ENCODE results near the gene SMURF1. TPM values are rescaled to one million over a fixed set of nuclear protein-coding genes. Genes with fewer than 3 reads are reported as not detected.

The SMURF1 gene
- total RNA-seq, 2 donors from 2014 or later, result 16.9 to 31.3 TPM

DNA sequence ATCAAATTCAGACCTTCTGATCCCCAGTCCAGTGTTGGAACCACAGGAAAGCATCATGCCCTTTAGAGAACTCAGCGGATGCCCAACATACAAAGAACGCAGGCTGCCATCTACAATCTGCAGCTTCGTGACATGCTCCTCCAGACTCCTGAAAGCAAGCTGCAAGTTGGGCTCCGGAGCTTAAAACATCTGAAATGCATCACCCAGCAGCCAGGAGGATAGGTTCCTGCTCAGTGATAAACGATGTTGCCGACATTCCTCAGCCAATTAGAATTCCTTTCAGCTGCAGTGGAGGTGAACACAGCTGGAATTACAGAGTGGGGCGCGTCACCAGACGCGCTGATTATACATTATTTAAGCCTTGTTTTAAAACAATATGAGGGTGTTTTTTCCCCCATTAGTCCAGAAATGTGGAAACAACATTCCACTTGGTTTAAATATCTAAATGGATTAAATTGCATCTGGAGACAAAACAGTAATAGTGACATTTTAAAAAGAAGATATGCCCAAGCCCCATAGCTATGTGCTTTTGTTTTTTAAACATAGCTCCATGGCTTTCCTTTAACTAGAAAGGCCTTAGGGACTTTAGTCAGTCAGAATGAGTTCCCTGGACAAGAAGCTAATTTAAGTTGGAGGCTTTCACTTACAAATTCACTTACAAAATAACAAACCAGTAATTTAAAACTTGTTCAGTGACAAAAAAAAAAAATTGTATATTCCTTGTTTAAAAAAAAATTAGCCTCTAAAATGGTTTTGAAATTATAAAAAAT, 6.3 kb downstream of the SMURF1 start:
- WGBS, 2 donors, result 68 to 77% methylated on average over 9 to 10 of the region's 10 CpGs
- Histone ChIP-seq H3K4me3 (no peak overlapping the region), H3K4me1 (peaks cover 81% of the 10 kb centered on the region), H3K36me3 (replicated peaks in 1 of 2; ENCODE audit: insufficient read depth in 1 of 2, low read depth in 2 of 2) (no peaks in the 10 kb centered on the region), H3K27me3 (no peaks in the 10 kb centered on the region), H3K27ac (peak overlapping the region in 1 of 4 donors; percentile 10), H3K9me3 (no peaks in the 10 kb centered on the region)
- ATAC-seq (peak; percentile 37), DNase-seq (no peak)
- TF ChIP-seq, protein P1, sequence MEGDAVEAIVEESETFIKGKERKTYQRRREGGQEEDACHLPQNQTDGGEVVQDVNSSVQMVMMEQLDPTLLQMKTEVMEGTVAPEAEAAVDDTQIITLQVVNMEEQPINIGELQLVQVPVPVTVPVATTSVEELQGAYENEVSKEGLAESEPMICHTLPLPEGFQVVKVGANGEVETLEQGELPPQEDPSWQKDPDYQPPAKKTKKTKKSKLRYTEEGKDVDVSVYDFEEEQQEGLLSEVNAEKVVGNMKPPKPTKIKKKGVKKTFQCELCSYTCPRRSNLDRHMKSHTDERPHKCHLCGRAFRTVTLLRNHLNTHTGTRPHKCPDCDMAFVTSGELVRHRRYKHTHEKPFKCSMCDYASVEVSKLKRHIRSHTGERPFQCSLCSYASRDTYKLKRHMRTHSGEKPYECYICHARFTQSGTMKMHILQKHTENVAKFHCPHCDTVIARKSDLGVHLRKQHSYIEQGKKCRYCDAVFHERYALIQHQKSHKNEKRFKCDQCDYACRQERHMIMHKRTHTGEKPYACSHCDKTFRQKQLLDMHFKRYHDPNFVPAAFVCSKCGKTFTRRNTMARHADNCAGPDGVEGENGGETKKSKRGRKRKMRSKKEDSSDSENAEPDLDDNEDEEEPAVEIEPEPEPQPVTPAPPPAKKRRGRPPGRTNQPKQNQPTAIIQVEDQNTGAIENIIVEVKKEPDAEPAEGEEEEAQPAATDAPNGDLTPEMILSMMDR (IDR thresholded peaks at IDR 0.05), result peak in 1 of 7 experiments; percentile 26
- no peak for TF ChIP-seq POLR2A (IDR thresholded peaks at IDR 0.05)
- intact Hi-C loops (cut with DNase I), result loop anchor here (10.0 kb wide), 3 partner anchors 53 to 177 kb away; no protein-coding TSS in a partner anchor

DNA sequence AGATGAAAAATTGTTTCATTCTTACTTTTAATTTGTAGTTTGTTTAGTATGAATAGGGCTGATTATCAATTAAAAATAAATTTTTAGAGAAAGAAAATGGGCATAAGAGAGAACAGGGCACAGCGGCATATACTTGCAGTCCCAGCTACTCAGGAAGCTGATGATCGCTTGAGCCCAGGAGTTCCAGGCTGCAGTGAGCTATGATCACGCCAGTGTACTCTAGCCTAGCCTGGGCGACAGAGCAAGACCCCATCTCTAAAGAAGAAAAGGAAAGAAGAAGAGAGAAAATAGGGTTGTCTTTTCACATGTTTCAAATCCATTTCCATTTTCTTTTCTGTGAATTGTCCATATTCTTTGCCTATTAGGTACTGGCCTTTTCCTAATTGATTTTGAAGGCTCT, 8.0 kb downstream of the SMURF1 start:
- H3K4me3 ChIP-seq, result no peak overlapping the region
- 95 to 98% methylated on average over 4 of the region's 4 CpGs for WGBS, 2 donors
- DNase-seq (no peak), ATAC-seq (no peak)
- TF ChIP-seq, protein P1 (IDR thresholded peaks at IDR 0.05), result no peak
- TF ChIP-seq POLR2A (IDR thresholded peaks at IDR 0.05), result no peak
- H3K9me3 ChIP-seq, result no peaks in the 10 kb centered on the region
- peaks cover 75% of the 10 kb centered on the region for H3K4me1 ChIP-seq
- no peak overlapping the region for H3K27ac ChIP-seq
- H3K27me3 ChIP-seq, result no peaks in the 10 kb centered on the region
- H3K36me3 ChIP-seq (replicated peaks in 1 of 2; ENCODE audit: insufficient read depth in 1 of 2, low read depth in 2 of 2), result no peaks in the 10 kb centered on the region
- intact Hi-C loops (cut with DNase I), result loop anchor here (10.0 kb wide), 3 partner anchors 51 to 179 kb away; no protein-coding TSS in a partner anchor

DNA sequence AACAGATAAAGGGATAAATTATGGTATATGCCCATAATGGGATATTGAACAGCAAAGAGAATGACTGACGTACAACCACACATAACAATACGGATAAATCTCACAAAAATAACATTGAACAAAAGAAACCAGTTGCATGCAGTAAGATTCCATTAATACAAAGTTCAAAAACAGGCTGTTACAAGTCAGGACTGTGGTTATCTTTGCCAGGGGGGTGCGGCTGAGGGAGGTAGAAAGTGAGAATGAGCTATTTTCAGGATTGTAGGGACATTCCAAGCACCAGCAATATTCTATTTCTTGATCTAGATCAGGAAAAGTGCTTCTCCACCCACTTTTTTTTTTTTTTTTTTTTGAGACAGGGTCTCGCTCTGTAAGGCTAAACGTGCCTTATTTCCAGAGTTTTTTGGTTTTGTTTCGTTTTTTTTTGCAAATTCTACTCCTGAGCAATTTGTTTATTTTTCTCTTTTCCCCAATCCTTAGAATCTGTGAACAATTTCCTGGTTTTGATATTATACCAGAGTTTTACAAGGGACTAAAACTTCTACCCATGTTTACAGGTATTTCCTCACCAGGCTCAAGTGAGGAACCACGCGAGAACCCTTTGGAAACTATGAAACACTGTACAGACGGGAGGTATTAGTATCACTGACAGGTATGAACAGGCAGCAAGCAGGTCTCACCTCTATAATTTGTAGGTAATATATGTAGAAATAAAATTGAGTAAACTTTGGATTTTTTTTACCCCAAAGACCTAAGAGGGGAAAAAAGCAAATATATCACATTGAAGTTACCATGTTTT, 9.9 kb downstream of the SMURF1 start:
- 59 to 64% methylated on average over 9 of the region's 9 CpGs for WGBS, 2 donors
- no peak overlapping the region for H3K27ac ChIP-seq

DNA sequence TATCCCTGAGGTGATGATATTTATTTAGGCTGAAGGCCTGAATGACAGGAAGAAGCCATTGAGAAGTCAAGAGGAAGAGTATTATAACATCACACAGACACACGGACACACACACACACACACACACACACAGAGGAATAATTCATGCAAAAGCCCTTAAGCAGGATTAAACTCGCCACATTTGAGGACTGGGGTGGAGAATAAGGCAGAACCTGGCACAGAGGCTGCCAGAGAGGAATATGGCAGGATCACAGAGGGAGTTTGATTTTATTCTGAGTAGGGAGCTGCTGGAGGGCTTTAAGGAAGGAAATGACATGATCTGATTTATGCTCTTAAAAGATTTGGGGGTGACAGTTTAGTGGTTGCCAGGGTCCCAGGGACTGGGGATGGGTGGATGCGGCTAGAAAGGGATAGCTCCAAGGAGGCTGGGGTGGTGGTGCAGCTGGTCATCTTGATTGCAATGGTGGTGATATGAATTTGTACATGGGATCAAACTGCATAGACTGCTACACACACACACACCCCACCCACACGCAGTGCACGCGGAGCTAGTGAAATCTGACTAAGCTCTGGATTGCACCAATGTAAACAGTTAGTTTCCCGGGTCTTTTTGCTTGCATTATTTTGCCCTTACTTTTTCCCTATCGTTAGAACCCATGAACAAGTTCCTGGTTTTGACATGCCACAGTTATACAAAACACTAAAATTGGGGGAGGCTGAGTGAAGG, 11.2 kb downstream of the SMURF1 start:
- Histone ChIP-seq H3K27ac (no peak overlapping the region), H3K4me3 (no peak overlapping the region), H3K27me3 (no peaks in the 10 kb centered on the region), H3K9me3 (no peaks in the 10 kb centered on the region), H3K36me3 (replicated peaks in 1 of 2; ENCODE audit: insufficient read depth in 1 of 2, low read depth in 2 of 2) (no peaks in the 10 kb centered on the region), H3K4me1 (peaks cover 79% of the 10 kb centered on the region)
- DNase-seq, result no peak
- intact Hi-C loops (cut with DNase I), result loop anchor here (10.0 kb wide), 3 partner anchors 48 to 182 kb away; no protein-coding TSS in a partner anchor
- TF ChIP-seq POLR2A (IDR thresholded peaks at IDR 0.05), result no peak
- TF ChIP-seq, protein P1 (IDR thresholded peaks at IDR 0.05), result no peak
- no peak for ATAC-seq
- 80 to 89% methylated on average over 8 of the region's 8 CpGs for WGBS, 2 donors

More for the DNA sequence above, 9.9 kb downstream of the SMURF1 start:
- H3K4me3 ChIP-seq, result no peak overlapping the region
- intact Hi-C loops (cut with DNase I), result loop anchor here (10.0 kb wide), 3 partner anchors 49 to 181 kb away; no protein-coding TSS in a partner anchor
- DNase-seq, result no peak
- H3K36me3 ChIP-seq (replicated peaks in 1 of 2; ENCODE audit: insufficient read depth in 1 of 2, low read depth in 2 of 2), result no peaks in the 10 kb centered on the region
- H3K27me3 ChIP-seq, result no peaks in the 10 kb centered on the region
- peaks cover 72% of the 10 kb centered on the region for H3K4me1 ChIP-seq
- H3K9me3 ChIP-seq, result no peaks in the 10 kb centered on the region
- TF ChIP-seq, protein P1 (IDR thresholded peaks at IDR 0.05), result no peak
- TF ChIP-seq POLR2A (IDR thresholded peaks at IDR 0.05), result no peak
- ATAC-seq, result no peak

Data from body of pancreas (tissue), 4 donors.